ENCODE results near the gene SFXN1.

DNA sequence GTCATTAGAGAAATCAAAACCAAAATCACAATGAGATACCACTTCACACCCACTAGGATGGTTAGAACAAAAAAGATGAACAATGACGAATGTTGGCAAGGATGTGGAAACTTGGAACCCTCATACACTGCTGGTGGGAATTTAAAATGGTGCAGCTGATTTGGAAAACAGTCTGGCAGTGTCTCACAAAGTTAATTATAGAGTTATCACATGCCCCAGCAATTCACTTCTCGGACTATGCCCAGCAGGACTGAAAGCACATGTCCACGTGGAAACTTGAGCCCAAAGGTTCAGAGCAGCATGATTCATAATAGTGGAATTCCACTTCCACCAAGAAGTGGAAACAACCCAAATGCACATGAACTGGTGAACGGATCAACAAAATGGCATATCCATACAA, 94.5 kb downstream of the SFXN1 start:
- TF ChIP-seq, protein P1, sequence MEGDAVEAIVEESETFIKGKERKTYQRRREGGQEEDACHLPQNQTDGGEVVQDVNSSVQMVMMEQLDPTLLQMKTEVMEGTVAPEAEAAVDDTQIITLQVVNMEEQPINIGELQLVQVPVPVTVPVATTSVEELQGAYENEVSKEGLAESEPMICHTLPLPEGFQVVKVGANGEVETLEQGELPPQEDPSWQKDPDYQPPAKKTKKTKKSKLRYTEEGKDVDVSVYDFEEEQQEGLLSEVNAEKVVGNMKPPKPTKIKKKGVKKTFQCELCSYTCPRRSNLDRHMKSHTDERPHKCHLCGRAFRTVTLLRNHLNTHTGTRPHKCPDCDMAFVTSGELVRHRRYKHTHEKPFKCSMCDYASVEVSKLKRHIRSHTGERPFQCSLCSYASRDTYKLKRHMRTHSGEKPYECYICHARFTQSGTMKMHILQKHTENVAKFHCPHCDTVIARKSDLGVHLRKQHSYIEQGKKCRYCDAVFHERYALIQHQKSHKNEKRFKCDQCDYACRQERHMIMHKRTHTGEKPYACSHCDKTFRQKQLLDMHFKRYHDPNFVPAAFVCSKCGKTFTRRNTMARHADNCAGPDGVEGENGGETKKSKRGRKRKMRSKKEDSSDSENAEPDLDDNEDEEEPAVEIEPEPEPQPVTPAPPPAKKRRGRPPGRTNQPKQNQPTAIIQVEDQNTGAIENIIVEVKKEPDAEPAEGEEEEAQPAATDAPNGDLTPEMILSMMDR (IDR thresholded peaks at IDR 0.05) = no peak
- TF ChIP-seq POLR2AphosphoS5 (IDR thresholded peaks at IDR 0.05; ENCODE audit: low read depth, low read length) = no peak
